Endometrium (tissue), 2 donors: ENCODE measurements around the gene LIN52.

Source experiments
- FAIRE-seq: peaks from 2 replicates; lab custom pipeline; 2012; peaks lifted over from hg19 to GRCh38; lab: Jason Lieb, UNC
- donor health status: control.
- donor health status: control.

Gene LIN52

DNA sequence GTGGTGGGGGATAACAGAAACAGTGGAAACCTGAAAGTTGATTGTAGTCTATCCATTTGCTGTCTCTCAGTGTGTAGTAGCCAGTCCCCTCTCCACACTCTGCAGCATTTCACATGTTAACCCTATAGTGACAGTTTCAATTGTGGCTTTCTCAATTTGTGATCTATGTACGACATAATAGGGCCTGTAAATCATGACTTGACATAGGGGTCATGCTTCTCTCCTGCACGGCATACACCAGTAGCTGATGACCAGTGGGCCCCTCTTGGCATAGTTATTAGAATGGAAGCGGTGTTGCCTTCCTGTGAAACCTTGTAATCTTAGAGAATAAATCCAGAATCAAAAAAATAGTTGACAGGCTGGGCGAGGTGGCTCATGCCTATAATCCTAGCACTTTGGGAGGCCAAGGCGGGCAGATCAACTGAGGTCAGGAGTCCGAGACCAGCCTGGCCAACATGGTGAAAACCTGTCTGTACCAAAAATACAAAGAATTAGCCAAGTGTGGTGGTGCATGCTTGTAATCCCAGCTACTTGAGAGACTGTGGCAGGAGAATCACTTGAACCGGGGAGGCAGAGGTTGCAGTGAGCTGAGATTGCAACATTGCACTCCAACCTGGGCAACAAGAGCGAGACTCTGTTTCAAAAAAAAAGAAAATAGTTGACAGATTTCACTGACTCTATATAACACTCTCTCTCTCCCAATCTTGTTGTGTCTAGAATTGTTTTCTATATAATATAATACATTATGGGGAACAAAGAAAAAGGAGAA is 109.9 kb downstream of the LIN52 start:
- no peak for FAIRE-seq

DNA sequence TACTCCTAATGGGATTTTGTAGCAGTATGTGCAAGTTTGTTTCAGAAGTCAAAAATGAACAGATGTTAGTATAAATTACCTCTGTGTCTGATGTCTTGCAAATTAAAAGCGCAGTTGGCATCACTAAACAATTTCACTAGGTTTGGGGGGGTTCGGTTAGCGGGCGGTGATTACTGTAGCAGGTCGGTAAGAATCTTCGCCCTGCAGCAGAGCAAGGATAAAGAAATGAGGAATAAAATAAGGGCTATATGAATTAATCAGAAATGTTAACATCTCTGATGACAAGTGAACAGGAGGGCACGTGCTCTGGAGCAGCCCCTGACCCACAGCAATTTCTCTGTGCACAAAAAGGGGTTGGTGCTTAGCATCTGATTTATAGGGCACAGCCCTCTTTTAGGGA is 110.9 kb downstream of the LIN52 start:
- FAIRE-seq, result no peak

DNA sequence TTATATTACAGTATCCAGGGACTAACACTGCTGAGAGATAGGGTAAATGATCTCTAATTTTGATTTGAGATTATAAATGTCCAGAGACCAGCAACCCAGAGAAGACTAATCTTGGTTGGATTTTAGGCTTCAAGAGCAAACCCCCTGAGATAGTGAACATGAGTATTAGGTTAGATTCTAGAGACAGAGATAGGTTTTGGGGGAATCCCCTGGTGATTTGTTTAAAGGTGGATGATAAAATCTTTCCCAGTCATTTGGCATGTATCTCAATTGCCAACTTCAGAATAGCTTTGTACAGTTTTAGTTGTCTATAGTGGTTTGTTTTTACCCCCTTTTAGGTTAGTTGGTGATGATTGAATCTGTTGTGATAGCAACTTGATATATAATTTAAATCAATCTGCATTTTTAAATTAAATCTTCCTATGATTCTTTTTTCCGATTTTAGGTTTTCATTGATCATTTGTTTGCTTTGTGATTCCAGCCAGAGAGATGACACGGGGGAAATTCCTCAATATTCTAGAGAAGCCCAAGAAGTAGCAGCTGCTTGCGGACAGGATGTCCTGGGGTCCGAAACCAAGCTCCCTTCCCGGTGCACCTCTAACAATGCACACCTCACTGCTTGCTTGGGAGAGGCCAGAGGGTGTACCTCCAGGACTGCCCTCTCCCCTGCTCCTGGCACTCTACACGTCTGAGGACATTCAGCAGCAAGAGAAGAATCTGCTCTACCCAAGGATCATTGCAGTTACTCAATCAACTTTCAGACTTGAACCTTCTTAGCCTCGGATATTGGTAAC is 113.9 kb downstream of the LIN52 start:
- no peak for FAIRE-seq

DNA sequence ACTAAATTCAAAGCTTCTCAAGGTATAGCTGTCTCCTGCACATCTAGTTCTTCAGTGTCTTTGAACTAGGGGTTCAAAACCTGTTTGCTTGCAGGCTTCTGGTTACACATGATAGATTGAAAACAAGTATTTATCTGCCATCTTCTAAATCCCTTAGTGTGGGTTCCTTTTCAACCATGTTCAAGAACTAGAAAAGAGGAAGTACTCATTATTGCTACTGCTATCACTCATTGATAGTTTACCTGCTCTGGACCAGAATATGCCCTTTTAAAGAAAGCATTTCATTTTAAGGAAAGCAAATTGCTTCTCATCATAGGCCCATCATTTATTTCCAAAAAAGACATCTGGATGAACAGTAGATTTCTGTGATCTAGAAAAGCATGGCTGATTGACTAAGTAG is 117.4 kb downstream of the LIN52 start:
- no peak for FAIRE-seq

DNA sequence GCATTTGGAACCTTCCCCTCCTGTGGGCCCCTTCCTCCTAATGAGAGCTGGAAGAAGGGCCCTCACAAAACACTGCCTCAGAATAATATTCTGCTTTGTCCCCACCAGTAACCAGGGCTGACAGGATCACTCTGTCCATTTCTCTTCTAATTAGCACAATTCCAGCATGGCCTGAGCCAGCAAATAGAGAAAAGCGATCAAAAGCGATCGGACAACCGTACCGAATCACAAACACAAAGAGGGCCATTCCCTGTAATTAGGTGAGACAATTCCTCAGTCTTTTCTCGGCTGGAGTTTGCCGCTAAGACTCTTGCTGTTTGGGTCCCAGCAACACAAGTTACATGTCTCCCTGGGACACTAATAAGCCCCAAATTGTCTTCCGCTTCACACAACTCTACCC is 118.9 kb downstream of the LIN52 start:
- no peak for FAIRE-seq

DNA sequence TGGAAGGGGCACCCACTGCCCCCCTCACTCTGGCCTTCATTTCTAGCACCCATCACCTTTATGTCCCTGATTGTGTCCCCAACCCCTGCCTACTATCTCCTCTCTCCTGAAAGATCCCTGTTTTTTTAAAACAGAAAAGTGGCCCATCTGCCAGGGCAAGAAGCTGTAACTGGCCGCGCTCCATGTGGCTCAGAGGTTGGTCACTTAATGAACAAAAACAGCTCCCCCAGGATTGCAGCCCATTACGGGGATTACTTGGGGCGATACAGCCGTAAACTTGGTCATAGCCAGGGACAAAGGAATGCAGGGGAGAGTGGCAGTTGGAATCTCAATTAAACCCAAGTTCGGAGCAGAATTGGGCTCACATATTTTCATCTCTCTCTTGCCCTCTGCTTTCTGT is 119.7 kb downstream of the LIN52 start:
- no peak for FAIRE-seq

DNA sequence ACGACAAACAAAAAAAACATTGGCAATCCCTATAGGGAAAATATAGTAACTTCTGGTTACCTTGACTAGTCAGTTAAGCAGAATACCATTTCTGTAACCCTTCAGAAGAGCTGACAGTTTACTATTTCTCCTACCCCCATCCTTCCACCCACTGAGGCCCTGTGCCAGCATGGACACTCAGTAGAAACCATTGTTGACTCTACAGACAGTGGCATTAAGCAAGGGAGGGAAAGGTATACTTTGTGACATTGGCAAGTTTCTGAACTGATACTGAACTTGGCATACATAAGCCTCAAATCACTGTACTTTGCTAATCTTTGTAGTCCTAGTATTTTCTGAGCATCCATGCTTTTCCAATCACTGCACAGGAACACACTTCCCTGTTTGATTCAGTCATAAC is 121.1 kb downstream of the LIN52 start:
- FAIRE-seq, result no peak

DNA sequence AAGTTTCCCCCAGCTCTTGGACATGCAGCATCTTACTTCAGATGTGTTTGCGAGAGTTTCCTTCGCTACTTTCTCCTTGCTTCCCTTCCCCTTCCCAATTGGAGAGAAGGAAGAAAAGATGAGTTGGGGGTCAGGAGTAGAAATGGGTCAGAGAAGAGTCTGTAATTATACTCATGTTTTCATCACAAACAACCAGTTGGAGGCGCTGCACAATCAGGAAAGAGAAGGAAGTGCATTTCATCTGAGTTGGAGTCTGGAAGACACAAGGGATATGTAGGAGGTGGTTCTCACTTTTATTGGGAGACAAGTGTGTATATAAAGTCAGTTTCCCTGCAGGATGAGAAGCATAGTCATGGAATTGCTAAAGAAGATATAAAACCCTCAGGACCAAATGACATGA is 123.2 kb downstream of the LIN52 start:
- no peak for FAIRE-seq

DNA sequence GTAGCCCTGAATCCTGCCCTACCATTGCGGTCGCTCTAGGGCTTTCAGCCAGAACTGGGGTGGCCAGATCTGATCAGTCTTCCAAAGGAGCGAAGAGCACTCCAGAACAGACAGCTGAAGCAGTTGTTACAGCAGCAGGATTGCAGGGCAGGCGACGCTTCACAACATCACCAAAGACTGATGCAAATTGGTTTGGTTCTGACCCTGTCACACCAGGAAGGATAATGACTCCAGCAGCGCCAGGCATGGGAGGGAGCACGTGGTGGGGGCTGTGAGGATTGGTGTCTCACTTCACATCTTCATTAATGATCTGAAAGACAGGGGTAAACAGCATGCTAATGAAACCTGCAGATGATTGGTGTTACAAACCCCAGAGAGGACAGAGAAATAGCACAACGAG is 123.9 kb downstream of the LIN52 start:
- no peak for FAIRE-seq

DNA sequence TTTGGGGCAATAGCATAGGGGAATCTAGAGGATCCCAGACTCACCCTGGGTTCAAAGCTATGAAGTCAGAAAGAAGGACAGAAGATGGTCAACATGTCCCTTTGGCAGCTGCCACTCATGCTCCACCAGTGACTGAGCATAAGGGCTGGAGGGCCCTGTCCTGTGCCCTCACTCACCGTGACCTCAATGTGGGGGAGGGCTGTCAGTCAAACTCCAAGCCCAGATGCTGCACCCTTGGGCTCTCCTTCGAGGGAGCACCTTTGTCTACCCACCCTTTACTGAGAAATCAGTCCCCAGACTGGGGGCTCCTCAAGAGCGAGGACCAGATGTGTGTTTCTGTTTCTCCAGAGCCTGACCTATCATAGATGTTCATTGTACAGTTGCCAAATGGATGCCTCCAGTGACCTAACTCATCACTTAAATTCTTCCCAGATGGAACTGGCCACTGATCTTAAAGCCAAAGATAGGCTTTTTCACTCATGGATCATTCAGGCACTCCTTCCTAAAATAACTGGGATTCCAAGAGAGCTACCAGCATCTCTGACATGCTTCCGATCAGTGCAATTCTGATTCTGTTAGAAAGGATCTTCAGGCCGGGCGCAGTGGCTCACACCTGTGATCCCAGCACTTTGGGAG is 127.3 kb downstream of the LIN52 start:
- no peak for FAIRE-seq

DNA sequence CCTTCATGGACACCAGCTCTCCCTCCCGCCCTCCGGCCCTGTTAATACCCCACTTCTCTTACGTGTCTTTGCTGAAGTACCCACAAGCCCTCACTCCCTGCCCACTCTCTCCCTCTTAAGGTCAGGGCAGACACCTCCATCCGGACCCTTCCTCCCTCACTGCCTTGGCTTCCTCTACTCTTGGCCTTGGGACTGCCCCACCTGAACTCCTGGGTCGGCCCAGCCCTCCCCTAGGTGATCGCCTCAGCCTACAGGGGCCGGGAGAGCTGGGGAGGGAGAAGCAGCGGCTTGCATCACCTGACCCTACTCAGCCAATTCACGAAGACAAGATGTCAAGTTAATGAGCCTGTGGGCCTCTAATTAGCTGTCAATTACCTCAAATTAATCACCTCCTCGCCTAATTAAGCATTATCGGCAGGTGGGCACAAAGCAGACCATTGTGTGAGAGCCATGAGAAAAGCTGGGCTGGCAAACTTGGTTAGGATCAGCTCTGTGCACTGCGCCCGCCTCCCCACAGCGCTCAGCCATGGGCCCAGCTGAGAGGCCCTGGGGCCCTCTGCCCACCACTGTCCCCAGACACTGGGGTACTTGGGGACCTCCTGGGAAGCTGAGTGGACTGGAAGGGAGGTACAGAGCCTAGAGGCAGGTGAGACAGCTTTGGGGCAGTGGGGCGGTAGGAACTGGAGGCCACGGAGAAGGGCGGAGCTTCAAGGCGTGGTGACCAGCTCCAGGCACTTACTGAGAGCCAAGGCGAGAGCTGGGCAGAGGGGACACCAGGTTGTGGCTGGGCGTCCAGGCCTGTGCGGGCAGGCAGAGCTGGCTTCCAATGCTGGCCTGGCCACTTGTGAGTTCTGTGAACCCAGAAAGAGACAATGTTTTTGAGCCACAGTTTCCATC is 129.4 kb downstream of the LIN52 start:
- FAIRE-seq, result no peak

DNA sequence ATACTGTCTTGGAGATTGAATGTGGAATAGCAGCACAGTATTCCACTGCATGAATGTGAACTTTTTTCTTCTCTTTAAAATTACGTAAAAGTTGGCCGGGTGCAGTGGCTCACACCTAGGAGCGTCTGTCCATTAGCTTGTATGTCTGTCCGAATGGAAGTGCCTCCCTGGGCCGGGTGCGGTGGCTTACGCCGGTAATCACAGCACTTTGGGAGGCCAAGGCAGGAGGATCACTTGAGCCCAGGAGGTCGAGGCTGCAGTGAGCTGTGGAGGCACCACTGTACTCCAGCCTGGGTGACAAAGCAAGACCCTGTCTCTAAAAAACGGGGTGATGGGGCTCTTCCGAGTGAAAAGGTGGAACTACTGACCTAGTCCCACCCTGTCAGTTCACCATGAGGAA is 131.9 kb downstream of the LIN52 start:
- FAIRE-seq, result no peak

DNA sequence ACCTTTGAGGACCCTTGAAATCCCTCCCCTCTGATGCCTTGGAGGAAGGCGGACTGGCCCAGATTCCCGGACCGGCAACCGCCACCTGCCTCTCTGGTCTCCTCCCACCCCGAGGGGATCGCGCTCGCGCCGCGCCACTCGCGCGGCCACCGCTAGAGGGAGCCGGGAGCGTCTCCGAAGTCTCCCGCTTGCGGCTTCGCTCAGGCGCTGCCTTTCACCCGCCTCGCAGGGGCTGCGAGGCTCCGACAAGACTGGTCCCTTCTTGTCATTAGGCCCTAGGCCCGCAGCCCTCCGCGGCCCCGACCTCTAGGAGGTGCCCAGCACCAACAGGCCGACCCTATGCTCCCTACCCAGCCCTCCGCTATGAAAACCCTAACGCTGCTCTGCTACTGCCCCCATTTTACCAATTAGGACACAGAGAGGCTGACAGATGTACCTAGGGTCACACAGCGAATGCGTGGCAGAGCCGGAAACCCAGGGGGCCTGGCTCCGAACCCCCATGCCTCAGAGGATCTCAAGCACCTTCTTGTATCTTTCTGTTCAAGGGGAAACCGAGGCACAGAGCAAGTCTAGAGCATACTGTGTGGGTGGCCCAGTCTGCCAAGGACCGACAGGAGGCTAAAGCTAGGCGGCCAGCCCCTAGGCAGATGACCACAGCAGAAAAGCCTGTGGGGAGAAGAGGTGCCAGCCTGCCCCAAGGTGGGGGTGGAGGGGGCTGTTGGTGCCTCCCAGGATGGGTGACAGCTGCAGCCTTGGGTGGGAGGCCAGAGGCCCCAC is 133.1 kb downstream of the LIN52 start:
- FAIRE-seq, result no peak

DNA sequence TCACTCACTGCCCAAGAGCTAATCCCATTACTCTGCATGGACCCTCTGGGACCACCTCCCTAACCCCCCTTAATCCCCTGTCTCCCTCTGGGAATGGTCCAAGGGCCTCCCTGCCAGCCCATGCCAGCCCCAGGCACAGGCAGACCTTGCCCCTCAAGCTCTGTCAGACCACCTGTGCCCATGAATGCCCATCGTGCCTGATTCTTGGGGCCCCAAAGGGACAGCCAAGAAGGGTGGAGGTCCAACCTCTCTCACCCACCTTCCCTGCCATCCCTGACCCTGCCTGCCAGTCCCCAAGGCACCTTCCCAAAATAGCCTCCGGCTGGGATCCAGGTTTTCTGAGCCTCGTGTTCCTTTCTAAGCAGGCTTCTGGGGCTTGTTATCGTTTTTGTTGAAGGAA is 133.7 kb downstream of the LIN52 start:
- FAIRE-seq, result no peak

DNA sequence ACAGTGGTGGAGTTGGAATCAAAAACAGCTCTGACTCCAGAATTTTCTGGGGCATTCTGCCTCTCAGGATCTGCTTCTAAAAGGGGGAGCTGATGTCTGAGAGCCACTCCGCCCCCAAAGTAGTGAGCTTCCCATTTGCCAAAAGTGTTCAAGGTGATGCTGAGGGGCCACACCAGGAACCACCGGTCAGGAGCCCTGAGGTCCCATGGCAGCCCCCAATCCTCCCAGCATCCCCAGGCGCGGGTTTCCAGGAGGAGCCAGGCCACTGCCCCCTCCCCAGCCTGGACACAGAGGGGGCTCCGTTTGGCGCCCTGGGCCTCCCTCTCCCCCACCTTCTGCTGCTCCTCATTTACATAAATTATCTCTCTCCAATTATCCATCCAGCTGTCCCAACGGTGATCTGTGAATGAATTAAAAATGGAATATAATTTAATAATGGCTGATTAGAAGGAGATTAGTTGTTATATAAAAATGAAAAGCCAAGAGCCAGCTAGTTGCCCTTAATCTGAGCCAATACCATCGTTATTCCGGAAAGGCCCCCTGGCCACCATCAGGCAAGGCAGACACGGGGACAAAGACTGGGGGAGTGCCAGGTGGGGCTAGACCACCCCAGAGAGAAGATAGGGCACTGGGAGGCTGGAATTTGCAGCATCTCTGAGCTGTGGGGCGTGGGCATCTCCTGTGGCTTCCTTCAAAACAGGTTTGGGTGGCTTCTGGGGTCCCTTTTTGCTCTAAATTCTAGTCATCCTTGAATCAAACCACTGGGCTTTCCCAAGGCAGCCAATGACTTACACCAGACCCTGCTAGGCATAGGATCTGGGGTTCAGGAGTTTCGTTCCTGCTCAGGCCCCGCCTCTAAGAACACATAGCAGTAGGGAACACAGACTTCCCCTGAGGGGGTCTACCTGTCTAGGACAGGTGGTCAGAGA is 134.8 kb downstream of the LIN52 start:
- no peak for FAIRE-seq

DNA sequence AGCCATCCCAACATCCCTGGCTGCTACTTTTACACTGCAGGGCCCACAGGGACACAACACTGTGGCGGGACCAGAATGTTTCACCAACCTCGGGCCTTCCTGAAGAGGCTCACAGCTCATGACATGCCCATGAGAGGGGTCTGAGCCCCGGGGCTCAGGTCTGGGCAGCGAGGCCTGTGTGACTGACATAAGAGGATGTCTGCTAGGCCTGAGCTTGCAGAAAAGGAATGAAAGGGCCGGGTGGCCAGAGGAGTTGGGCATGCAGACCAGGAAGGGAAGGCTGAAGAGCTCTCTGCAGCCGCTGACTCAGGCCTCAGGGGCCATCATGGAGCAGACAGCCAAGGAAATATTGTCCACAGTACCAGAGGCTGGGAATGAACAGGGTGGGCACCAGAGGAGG is 136.2 kb downstream of the LIN52 start:
- no peak for FAIRE-seq

DNA sequence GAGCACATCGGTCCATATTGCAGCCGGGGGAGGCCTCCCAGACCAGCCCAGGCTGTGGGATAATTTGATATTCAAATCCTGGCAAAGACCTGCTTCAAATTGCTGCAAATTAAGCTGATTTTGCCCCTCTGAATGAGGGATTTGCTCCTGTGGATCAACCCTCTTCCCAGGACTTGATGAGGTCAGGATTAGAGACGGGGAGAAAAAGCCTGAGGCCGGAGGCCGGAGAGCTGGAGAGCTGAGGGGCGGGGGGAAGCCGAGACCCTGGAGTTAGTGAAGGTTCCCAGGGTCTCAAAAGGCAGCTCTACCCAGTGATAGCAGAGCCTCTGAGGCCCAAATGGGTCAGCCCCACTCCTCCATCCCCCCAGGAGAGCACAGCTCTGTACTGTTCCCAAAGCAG is 137.0 kb downstream of the LIN52 start:
- FAIRE-seq, result no peak

DNA sequence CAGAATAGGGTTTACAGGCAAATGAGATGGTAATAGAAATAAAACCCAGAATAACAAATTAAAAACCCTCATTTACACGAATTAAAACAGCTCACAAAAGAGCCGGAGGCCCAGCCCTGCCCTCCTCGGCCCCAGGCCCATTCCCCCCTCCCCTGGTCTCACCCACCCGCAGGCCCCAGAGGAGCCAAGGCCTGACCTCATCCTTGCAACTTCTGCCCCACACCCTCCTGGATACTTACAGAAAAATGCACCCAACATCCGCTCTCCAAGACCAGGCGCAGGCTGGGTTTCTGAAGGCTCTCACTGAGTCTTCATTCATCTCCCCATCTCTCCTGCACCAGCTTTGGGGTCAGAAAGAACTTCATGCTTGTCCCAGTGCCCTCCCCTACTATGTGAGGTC is 138.3 kb downstream of the LIN52 start:
- no peak for FAIRE-seq

DNA sequence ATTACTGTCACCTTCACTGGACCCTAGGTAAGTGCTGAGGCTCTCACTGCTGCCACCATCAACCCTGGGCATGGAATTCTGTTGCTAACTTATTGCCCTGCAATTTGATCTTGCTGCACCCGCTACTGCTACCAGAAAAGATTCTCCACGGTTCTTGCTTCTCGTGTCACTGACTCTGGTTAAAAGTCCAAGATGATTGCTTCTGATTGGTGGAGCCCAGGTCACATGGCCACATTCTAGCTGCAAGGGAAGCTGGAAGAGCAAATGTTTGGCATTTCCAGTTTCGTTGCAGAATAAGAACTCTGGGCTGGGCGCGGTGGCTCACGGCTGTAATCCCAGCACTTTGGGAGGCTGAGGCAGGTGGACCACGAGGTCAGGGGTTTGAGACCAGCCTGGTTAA is 147.0 kb downstream of the LIN52 start:
- FAIRE-seq, result no peak

DNA sequence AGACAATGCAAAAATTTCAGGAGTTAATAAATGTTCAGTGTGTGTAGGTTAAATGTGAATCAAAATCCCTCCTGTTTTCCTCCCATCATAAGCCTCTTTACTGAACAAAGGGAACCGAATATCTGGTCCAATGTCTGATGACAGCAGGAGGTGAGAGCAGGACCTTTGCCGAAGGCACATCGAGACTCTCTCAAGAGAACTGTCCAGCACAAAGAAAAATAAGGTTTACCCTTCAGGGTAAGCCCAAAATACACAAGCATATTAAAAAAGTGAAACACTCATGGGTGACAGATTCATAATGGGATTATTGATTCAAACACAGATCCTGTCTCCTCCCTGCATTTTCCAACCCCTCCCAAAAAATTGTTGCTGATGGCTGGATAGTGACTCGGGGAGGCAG is 150.3 kb downstream of the LIN52 start:
- no peak for FAIRE-seq
